HG03342 (cell line): ENCODE results near the gene GHRL.
A peak's percentile ranks its signal among the peaks of the same experiment; 100 is the strongest.

Source experiments
- ATAC-seq: cut with Tn5 transposase; IDR thresholded peaks from one replicate; pipeline ENCODE4 v1.9.1; 2021; ENCODE audit warnings: mild to moderate bottlenecking, moderate library complexity; ENCODE audit not compliant: unreplicated experiment

GHRL gene, protein sequence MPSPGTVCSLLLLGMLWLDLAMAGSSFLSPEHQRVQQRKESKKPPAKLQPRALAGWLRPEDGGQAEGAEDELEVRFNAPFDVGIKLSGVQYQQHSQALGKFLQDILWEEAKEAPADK

DNA sequence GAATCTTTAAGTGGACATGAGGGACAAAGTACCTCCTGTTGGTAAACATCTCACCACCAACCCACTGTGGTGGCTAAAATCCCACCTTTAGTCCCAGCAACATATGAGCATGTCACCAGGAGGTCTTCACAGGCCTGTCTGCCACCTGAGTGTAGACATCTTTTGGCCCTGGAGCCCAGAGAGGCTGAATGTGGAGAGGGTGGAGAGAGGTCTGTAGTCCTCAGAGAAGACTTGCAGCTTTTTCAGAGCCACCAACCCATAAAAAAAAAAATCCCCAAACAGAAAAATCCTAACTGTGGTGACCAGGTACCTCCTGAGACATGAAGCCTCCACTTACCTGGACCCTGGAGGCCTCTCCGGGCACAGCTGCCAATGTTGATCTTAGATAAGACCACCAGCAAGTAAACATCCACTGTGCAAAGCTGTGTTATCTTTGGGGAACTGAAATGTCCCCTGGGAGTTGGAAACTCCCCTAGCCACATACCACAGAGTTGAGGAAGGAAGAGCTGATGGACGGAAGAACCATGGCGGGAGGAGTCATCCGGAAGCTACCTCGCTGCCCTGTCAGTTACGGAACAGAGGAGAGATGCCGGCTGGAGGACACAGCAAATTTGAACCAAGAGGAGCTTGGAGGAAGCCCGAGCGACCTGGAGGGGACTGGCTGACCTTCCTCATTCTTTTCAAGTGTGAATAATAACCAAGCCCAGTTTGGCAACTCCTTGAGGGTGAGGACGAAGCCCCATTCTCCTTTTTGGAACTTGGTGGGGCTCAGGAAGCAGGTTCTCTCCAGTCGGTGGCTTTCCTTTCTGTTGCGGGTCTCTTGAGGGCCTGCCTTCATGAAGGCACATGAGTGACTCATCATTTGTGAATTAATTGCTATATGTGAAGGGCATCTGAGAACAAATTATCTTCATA is at the start of gene GHRL:
Gene GHRL, minus strand, starts transcription at position 443 of the 915 bp plus-strand sequence. CDS start 2,767 bp downstream, outside the sequence.
- peak; percentile 87 for ATAC-seq

DNA sequence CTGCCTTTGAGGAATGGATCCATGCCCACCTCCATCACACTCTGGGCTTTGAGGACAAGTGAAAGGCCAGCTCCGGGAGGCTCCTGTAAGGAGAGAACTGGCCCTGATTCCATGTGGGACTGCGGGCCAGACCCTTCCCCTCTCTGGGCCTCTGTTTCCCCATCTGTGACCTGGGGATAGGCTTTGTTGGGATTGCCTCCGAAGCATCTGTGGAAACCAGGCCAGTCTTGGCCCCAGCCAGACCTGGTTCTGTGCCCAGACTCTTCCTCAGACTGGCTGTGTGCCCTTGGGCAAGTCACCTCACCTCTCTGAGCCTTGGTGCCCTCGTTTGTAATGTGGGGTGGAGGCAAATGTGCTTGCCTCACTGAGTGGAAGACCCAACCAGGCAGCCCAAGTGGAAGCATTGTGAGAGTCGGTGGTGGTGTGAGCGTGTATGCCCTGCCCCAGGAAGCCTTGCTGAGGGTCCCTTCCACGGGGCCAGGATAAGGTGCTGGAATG is 49.2 kb upstream of the GHRL start:
- ATAC-seq: no peak

DNA sequence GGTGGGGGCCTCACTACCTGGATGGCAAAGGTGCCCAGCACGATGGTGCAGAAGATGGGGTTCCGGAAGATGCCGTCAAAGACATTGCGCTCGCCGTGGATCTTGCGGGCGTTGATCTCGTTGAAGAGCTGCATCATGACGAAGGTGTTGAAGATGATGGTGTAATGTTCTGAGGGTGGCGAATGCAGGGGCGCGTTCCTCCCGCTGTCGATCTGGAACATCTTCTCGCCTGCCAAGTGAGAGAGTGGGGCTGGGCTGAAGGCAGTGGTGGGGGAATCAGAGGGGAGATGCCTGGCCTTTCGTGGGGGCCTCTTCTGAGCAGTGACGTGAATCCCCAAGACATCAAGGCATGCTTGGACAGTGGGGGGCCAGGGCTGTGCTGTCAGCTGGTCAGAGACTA is 47.7 kb upstream of the GHRL start:
- ATAC-seq: no peak

DNA sequence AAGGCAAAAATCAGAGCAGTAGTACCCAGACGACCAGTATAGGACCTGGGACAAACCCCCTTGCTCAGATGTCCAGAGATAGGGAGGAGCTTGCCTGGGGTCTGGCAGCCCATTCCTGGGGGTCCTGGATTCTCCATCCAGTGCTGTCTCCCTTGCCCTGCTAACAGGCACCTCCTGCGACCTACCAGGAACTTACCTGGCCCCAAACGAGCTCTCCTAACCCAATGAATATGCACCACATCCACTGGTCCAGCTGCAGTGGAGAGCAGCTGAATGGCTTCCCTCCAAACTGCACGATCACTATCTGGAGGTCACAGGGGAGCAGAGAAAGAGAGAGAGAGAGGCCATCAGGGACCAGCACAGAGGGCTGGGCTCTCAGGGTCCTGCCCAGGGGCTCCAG is 47.3 kb upstream of the GHRL start:
- ATAC-seq: no peak

DNA sequence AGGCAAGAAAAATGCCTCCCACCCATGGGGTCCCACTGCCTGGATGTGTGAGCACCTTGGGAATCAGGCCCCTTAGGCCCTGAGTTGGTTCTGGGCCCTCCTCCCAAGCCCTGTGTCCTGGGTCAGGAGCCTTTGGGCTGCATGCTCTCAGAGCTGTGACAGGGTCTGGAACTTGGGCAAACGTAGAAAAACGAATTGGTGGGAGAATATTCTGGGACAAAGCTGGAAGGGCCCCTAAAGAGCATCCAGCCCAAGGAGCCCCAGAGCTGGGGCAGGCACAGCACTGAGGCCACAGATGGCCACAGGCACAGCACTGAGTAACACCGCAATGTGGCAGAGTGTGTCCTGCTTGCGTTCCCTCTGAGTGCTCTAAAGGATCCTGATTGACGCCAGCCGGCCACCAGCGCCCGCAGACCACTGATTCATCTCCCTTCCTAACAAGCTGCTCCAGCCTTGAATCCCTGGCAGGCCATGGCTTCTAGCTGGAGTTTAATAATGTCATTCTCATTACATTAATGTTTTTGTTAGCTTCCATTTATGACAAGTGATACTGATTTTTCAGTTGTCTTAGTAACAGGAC is 46.7 kb upstream of the GHRL start:
- ATAC-seq: no peak

DNA sequence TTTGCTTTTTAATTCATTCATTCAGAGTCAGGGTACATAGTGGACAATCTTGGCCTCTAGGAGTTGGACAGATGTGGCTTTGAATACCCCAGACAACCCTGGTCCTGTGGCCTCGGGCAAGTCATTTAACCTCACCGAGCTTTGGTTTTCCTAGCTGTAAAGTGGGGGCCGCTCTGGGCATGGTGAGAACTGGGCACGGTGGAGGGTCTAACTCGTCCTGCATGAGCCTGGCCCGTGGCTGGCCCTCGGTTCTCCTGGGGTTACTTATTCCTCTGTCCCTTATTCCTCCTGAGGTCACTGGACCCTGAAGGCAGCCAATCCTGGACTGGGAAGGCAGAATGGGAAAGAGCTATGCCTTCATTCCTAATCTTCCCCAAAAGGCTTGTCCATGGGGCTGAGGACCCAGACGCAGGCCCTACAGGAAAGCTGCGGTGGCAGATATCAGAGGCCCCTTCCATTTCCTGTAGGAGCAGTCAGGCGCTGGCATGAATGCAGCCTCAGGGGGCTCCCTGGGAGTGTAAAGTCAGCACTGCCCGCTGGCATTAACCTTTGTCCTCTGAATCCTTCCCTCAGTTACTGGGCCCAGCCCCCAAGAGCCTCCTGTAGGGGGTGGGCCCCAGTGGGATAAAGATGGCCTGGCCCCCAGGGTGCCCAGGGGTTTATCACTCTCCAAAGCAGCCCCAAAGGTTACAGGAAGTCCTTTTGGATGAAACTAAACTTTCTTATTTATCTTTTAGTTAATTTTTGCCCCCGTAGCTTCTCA is 46.0 kb upstream of the GHRL start:
- no peak for ATAC-seq

DNA sequence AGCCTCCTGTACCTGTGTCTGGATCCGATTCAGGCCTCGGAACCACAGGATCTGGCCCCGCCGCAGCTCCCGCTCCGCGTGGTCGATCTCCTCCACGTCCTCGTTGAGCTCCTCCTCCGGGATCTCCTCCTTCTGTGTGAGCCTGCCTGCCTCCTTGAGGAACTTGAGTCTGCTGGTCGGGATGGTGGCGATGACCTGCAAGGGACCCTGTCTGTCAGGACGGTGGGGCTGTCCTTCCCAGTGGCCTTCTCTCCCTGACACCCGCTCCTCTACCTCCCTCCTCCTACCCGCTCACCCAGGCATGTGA is 45.4 kb upstream of the GHRL start:
- ATAC-seq: no peak

DNA sequence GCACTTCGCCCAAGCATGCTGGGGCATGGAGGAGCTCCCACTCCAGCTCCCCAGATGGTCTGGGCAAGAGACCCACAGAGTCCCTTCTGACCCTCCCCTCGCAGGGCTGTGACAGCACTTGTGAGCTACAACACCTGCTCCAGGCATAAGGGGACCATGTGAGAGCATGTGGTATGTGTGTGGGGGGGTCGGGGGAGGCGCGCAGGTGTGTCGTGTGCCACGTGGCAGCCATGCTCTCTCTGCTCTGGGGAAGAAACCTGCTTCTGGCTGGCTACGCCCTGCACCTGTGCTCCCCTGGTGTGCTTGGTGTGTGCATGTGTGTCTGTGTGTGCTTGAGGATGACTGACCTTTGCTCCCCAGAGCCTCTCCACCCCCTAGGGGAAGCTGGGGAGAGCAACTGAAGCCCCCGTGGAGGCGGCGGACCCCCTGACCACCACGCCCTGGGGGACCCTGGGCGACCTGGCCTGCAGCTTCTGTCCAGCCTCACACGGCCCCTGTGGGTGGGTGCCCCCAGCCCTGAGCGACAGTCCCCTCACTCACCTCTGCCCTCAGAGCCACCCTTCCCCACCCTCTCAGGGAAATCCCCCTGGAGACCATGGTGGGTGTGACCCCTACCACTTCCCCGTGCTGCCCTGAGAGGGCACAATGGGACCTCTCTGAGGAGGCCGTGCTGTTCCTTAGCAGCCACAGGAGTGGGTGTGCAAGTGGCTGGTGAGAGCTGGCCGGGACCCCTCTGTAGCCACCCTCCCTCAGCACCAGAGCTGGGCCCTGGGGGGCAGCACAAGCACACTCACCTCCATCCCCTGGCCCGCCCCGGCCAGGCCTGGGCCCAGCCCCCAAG is 44.8 kb upstream of the GHRL start:
- no peak for ATAC-seq

DNA sequence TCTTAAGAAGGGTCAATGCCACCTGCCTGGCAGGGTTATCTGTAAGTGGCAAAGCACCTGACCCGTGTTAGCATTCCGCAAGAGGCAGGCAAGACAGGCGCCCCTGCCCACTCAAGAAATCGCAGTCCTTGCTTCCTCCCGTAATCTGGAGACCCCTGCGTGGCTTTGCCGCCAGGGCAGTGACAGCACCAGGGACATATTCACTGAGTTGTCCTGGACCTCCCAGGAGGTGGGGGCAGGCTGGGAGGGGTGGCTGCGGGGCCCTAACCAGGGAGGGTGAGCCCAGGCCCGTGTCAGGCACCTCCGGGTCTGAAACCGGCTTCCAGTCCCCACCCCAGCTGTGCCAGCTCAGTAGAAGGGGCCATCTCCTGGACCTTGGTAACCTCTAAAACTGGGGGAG is 44.0 kb upstream of the GHRL start:
- no peak for ATAC-seq

DNA sequence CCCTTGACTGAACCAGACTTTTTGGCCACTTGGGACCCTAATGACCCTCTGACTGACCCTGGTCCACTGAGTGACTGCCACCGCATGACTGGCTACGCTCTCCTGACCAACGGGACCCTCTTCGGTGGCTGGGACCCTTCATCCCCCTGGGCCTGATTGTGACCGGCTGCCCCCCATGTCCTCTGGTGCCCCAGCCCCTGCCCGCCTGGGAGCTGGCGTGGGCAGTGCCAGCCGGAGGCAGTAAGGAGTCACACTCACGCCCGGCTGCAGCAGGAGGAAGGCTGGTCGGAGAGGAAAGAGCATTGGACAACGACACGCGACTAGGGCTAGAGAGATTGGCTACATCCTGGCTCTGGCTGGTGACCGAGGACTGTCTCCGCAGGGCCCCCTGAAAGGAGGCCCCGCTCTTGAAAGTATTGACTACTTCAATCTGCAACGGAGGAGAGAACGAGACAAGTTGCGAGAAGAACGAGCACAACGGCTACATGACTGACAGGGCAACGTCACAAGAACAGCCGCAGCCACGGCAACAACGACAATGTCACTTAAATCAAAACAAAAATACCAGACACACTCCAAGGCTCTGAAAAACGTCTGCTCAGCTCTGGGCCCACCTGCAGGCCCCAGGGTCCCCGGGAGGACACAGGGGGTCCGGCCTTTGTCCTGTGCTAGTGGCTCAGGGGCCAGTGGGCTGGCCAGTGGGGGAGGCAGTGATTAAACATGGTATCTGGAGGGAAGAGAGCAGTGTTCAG is 43.3 kb upstream of the GHRL start:
- no peak for ATAC-seq

DNA sequence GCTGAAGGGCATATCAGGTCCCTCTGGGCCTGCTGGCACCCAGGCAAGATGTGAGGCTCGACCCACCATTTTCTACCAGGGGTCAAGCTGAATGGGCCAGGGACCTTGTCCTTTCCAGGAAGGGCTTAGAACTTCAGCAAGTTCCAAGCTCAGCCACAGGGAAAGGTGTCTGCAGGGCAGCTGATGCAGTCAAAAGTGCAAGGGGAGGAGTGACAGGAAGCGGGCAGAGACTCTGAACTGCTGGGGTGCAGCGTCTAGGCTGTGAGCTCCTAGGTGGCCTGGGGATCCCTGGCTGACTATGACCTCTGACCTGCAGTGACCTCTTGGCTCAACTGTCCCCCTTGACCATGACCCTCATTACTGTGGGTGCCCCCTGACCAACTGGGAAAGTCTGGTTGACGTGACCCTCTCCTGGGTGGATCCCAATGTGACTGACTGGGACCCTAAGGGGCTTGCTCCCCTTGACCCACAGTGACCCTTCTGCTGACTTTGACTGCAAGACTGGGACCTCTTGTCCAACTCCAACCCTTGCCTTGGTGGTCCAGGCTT is 42.5 kb upstream of the GHRL start:
- ATAC-seq: no peak

DNA sequence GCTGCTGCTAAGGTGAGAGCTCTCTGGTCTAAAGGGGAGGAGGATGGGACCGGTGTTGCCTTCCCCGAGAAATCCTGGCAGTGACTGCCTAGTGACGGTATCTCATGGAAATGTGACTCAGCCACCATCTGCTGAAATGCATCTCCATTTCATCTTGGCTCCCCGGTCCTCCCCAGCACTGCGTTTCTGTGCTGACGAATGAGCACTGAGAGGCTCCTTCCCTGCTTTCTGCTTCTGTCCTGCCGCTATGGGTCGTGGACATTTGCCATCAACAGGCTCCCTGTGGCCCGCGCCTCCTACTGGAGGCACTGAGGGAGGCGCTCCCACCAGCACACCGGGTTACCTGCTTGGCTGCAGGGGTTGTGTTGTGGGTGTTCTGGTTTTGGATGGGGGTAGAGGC is 41.7 kb upstream of the GHRL start:
- ATAC-seq: no peak

DNA sequence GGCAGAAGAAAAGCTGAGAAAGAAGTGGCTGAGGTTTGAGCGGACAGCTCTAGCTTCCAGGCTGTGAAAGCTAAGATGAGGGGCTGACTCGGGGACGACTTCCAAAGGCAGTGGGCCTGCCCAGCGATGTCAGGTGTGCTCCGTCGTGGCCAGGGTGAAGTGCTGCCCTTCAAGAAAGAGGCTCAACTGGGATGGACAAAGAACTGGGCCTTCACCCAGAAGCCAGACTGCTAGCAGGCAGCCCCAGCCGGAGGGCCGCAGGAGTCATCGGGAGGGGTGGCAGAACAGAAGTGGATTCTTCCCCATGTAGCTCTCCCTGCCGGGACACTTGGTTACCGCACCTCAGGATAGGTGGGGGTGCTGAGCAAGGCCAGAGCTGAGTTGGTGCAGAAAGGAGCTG is 41.3 kb upstream of the GHRL start:
- no peak for ATAC-seq

DNA sequence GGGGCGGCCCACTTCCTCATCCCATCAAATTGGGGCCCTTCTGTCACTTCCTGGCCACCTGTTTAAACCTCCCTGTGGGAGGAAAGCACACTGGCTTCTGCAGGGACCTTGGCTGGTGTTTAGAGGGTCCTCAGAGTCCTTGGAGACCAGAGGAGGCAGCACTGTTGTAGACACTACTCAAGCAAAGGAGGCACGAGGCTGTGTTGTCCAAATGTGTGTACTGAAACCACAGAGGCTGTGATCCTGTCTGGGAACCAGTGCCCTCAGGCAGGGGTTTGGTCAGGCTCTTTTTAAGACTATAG is 40.6 kb upstream of the GHRL start:
- ATAC-seq: no peak

DNA sequence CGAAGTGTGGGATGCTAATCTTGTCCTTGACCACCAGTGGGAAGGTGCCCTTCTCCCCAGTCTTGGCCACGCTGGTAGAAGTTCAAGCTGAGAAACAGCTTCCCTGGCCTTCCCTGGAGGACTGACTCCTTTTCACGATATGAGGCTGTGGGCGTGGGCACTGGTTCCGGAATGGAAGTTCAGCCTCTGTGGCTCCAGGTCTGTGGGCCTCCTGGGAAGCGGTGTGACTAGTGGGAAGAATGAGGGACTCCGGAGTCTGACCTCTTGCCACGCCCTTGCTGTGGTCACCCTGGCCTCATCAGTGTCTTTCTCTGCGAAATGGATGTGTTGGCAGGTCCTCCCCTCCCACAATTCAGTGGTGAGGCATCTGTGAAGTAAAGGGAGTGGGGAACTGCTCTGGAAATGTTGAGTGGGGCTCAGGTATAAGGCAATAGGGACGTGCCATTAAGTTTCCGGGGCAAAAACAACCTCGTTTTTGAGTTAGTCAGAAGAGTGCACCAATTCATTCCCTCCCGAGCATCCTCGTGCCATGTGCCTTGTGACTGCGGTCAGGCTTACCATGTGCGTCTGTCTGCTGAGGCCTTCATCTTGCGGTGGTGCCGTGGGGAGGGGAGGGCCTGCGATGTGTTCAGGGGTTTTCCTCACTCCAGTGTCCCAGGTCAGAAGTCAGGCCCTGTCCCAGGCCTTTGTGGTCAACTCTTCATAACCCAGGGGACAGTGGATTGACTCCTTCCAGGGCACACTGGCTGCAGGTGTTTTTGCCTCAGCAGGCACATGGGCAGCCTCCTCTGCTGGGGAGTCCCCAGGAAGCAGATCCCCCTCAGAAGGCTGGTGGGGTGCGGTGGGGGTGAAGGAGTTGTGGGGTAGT is 40.0 kb upstream of the GHRL start:
- ATAC-seq: no peak

DNA sequence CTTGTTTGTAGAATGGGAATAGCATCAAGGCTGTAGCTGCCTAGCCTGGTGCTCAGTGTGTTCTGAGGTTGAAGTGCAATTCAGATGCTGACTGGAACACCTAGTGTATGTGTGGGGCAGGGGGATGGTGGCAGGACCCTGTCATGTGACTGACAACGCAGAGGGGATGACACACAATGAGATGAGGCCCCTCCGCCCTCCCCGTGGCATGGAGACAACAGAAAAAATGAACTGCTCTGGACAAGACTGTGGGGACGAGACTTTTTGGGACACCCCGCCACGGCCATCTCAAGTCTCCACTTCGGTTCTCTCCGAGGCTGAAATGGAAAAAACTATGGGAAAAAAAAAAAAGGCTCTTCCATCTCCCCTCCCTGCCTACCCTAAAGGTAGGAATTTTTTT is 38.6 kb upstream of the GHRL start:
- no peak for ATAC-seq

DNA sequence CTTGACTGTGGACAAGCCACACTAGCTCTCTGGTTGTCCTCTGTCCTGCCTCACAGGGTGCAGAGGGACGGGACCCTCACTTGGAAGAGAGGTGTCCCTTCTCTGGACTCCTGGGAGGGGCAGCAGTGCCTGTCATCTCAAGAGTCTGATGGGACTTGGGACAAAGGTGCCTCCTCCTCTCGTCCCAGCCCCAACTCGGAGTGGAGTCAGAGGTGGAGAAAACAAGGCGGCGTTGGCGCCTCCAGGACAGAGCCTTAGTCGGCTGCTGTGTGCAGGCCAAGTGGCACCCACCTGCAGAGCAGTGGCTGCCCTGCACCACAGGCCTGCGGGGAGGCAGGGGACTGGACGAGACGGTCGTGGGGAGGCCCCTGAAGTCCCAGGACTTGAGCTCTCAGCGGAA is 37.6 kb upstream of the GHRL start:
- ATAC-seq: no peak

DNA sequence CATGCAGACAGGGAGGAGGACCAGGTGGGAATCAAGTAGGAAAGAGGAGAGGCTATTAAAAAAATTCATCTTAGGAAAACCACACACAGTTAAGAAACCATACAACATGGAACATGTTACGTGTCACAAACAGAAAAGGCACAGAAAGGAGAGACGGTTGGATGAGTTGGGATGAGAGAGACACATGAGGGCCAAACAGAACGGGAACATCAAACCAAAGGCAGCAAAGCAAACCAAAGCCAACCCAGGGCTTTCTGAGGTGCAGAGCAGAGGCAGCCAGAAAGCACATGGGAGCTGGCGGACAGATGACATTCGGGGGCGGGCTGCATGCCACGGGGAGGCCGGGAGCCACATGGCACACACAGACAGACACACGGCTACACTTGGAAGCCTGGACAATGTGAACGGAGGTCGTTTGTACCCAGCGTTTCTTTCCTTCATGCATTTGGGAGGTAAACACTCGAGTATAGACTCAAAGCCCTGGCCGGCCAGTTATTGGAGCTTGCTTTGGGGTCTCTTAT is 36.8 kb upstream of the GHRL start:
- no peak for ATAC-seq
